Omental fat pad (tissue), 4 donors: ENCODE results near the gene C10orf71. TPM values are rescaled to one million over a fixed set of nuclear protein-coding genes. Genes with fewer than 3 reads are reported as not detected.

Experiments
- ATAC-seq: fragments of 150-250 bp; one replicate; pipeline ENCODE4 v1.9.1; 2016; ENCODE audit warnings: mild to moderate bottlenecking, moderate library complexity; ENCODE audit not compliant: low FRiP score
- DNase-seq: peaks from one replicate; pipeline ENCODE4 v3.0.0-alpha.2; 2019; ENCODE audit warnings: low spot score
- CTCF ChIP-seq, 3 donors: fragments of 450-650 bp; IDR thresholded peaks; one replicate each; pipeline ENCODE4 v1.5.1; 2016 to 2017; ENCODE audit warnings: antibody characterized with exemption in 3 of 3, mild to moderate bottlenecking in 3 of 3, moderate library complexity in 2 of 3
- total RNA-seq, 4 donors: library from RNA; depleted of rRNA; stranded (reverse); fragments of >200 nt; gene quantifications; one replicate each; pipeline ENCODE4 v1.1.0, GENCODE V29; 2016

Gene C10orf71
- total RNA-seq, 4 donors from 2014 or later = not detected

- ATAC-seq (no peak), DNase-seq (no peak)
- no peak for TF ChIP-seq CTCF (IDR thresholded peaks at IDR 0.05)
Observed at GRCh38 chr10:49357910-49358309, 58.9 kb downstream of the C10orf71 start.

GRCh38 chr10:49359349-49360270, 60.6 kb downstream of the C10orf71 start:
- no peak for TF ChIP-seq CTCF (IDR thresholded peaks at IDR 0.05)
- ATAC-seq (no peak), DNase-seq (no peak)

GRCh38 chr10:49360271-49361177, 61.6 kb downstream of the C10orf71 start:
- DNase-seq = no peak

GRCh38 chr10:49361178-49361554, 62.2 kb downstream of the C10orf71 start:
- ATAC-seq = no peak

More at GRCh38 chr10:49360271-49361177, 61.6 kb downstream of the C10orf71 start:
- ATAC-seq = no peak
- no peak for TF ChIP-seq CTCF (IDR thresholded peaks at IDR 0.05)

GRCh38 chr10:49361735-49362568, 63.0 kb downstream of the C10orf71 start:
- ATAC-seq = no peak
- DNase-seq = no peak
- TF ChIP-seq CTCF (IDR thresholded peaks at IDR 0.05) = no peak

More at GRCh38 chr10:49361178-49361554, 62.2 kb downstream of the C10orf71 start:
- no peak for TF ChIP-seq CTCF (IDR thresholded peaks at IDR 0.05)
- DNase-seq = no peak

- no peak for ATAC-seq
- DNase-seq = no peak
Observed at GRCh38 chr10:49362596-49363260, 63.8 kb downstream of the C10orf71 start.

More at GRCh38 chr10:49362596-49363260, 63.8 kb downstream of the C10orf71 start:
- no peak for TF ChIP-seq CTCF (IDR thresholded peaks at IDR 0.05)
